Activated T-cell treated with anti-CD3 and anti-CD28 coated beads for 1 hour (primary cell): Measurements from ENCODE around the gene ETS2.
"Not testable (repeated sequence)": the region's sequence is repeated elsewhere in the genome, so short reads cannot be mapped to it uniquely, and the experiment has no call there.

ENCODE experiments used
- DNase-seq: peaks from one replicate; pipeline ENCODE4 v3.0.0-alpha.2; 2020; ENCODE audit warnings: low read depth

The ETS2 gene

GRCh38 chr21:38839328-38840286 is 33.9 kb downstream of the ETS2 start:
- no peak for DNase-seq

DNA sequence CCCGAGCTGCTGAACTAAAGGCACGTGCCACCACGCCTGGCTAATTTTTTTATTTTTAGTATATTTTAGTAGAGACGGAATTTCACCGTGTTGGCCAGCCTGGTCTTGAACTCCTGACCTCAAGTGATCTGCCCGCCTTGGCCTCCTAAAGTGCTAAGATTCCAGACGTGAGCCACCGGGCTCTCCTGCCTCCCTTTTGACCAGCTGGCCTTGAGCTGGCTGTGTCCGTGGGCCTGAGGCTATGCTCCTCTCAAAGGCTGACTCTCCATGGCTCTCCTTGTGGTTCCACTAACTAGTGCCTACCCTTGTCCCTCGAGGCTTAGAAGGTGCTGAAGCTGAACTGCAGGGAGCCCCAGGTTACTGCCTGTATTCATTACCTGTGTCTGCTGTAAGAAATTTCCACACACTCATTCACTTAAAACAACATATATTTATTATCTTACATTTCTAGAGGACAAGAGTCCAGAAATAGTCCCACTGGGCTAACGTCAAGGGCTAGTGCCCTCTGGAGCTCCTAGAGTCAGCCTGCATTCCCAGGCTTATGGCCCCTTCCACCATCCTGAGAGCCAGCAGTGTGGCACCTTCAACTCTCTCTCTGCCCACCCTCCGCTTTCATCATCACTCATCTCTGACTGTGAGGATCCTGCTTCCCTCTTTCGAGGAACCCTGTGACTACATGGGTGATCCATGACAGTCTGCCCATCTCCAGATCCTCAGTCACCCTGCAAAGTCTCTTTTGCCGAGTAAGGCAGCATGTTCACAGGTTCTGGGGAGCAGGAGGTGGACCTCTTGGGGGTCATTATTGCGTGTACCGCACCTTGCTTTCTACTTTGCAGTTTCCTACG is 34.9 kb downstream of the ETS2 start:
- DNase-seq = no peak

DNA sequence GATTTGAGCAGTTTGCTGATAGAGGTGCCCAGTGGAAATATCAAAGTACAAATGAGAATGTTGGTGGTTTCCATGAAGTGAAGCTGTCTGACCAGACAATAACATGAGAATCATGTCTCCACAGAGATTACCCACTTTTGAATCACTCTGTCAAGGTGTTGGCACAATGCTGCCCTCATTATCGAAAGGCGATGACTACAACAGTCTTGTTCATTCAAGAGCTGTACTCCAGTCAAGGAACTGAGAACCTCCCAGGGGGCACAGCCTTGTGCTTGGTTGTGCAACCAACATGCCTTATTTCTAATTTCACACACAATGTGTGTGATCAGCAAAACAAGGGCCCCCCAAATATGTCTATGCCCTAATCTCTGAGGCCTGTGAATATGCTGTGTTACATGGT is 35.7 kb downstream of the ETS2 start:
- DNase-seq = no peak

DNA sequence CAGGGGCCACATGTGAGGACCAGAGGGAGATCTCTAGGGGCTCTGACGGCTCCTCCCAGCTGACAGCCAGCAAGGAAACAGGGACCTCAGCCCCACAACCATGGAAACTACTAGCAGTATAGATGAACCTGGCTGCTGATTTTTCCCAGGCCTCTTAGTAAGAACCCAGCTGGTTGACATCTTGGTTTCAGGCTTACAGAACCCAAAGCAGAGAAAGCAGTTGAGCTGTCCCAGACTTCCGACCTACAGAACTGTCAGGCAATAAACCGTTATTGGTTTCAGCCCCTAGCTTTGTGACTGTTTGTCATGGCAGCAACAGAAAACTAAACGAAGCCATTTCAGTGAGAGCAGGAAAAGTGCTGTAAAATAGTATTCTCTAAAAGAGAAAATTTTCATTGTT is 36.4 kb downstream of the ETS2 start:
- DNase-seq = no peak

- no peak for DNase-seq
Observed at GRCh38 chr21:38843379-38843778, 37.6 kb downstream of the ETS2 start.

DNA sequence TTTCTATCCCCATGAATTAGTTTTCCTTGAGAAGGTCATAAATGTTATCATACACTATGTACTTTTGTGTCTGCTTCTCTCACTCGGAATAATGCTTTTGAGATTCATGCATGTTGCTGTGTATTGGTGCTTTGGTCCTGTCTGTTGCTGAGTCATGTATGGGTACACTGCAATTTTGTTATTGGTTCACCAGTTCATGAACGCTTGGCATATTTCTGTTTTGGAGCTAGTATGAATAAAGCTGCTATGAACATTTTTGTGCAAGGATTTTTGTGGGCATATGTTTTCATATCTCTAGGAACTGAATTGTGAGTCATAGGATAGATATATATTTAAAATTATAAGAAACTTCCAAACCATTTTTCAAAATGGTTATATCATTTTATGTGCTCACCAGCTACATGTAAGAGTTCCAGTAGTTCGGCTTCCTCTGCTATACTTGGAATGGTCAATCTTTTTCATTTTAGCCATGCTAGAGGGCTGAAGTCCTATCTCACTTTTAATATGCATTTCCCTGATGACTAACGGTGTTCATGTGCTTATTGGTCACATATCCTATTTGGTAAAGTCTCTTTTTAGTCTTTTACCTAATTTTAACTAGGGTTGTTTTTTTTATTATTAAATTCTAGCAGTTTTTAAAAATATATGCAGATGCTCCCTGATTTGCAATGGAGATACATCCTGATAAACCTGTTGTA is 38.2 kb downstream of the ETS2 start:
- no peak for DNase-seq

- not testable (repeated sequence) for DNase-seq
Observed at GRCh38 chr21:38845374-38845773, 39.6 kb downstream of the ETS2 start.

DNA sequence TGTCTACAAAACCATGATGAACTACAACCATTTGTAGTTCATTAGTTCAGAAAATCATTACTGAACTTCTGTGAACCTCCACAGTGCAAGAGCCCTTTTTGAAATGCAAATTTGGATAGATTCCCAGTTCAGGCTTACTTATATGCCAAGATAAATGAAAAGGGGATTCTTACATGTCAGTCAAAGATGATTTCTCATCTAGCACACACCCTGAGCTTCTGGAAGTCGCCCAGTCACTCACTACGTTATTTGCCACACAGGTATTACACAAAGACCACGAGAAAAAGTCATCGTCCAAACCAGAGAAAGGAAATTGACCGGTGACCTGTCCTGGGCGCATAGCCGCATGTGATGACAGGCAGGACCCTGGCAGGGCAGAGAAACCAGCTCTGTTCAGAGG is 41.8 kb downstream of the ETS2 start:
- DNase-seq = no peak

- no peak for DNase-seq
Observed at GRCh38 chr21:38848187-38848609, 42.5 kb downstream of the ETS2 start.

DNA sequence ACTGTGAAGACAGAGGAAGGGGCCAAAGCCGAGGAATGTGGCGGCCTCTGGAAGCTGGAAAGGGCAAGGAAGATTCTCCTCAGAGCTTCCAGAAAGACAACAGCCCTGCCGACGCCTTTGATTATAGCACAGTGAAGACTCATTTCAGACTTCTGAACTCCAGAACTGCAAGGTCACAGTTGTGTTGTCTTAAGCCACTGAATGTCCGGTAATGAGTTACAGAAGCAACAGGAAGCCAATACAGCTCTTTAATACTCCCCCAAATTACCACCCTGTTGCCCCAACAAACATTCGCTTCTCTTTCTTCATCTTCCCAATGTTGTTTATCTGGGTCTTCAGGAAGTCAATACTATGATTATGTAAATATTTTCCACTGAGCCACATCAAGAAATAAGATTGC is 44.0 kb downstream of the ETS2 start:
- DNase-seq = no peak

DNA sequence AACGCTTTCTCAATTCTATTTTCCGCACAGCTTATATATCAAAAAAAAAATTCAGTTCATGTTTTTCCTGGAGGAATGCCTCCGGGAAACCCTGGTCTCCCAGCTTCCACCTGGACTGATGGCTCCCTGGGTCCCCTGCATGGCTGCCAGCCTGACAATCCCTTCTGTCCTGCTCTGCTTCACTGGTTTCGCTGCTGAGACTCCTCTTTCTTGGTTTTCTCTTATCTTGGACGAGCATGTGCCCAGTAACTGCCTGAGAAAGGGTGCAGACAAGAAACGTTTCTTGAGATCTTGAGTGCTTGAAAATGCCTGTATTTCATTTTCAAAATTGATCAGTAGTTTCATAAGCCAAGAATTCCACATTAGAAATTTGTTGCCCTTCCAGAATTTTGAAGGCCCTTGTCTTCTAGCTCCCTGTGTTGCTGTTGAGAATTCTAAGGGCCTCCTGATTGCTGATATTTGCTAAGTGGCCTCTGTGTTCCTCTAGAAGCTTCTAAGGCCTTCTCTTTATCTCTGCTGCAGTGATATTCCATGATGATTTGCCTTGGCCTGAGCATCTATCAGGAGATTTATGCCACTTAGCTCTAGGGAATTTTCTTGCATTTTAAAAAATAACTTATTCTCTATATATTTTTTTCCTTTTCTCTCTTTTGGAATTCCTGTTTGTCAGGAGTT is 44.7 kb downstream of the ETS2 start:
- no peak for DNase-seq

DNA sequence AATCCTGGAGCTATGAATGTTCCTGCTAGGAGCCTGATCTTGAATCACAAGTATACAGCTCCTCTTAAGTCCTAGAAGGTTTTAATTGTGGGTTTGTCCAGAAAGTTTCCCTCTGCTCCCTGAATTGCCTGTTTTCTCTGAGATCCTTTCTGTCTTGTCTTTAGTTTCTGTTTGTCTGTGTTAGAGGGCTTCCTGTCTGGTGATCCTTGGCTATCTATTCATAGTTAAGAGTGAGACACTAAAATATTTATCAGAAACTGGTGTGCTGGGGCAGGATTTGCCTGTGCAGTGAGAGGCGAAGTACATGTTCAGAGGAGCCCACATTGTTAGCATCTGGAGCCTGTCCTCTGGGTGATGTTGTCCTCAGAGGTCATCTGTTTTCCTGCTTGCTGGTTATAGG is 45.4 kb downstream of the ETS2 start:
- DNase-seq = no peak

- DNase-seq = no peak
Observed at GRCh38 chr21:38852278-38852677, 46.5 kb downstream of the ETS2 start.

GRCh38 chr21:38852708-38853107 is 47.0 kb downstream of the ETS2 start:
- no peak for DNase-seq

DNA sequence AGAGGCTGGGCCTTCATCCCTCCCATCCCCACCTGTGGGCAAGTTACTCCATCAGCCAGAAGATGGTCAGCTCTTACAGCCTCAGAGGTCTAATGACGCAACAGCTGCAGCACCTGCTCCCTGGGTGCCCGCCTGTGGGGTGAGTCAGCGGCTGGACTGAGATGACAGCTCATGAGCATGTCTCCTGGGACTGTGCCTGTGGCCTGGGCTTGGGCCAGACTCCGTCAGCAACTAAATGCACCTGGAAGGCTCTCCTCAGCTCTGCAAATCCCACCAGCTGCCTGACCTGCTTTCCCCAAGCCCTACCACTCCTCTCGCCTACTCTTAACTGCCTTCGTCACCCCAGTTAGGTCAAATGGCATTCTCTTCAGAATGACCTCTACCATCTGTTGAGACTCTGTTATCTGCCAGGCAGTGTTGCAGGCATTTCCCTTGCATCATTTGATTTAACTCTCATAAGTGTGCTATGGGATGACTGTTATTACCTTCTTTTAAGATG is 47.7 kb downstream of the ETS2 start:
- no peak for DNase-seq

DNA sequence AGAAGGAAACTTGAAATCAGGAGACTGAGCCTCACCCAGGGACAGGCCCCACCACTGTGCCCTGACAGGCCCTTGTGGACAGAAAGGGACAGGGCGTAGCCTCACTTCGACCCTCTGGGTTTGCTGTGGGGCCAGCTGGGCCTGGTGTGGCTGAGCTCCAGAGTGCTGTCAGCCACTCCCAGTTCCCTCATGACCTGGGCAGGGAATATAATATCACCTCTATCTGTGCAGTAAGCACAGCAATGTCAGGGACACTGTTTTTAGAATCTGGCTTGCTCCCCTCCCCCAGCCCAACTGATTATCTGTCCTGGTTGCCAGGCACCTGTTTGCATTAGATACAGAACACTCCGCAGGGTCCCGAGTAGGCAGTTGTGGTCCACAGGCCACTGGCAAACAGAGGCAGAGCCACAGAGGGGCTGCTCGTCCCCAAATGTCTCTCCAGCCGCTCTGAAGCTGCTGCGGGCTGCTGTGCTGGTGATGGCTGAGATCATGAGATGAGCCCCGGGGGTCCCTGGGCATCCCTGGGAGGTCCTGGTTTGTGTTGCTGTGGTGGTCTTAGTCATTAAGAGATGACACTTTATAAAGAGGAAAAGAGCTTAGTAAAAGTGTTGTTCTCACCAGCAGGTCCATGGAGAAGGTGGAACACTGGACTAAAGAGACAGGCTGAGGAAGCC is 51.6 kb downstream of the ETS2 start:
- no peak for DNase-seq

- DNase-seq = no peak
Observed at GRCh38 chr21:38858026-38858811, 52.5 kb downstream of the ETS2 start.

DNA sequence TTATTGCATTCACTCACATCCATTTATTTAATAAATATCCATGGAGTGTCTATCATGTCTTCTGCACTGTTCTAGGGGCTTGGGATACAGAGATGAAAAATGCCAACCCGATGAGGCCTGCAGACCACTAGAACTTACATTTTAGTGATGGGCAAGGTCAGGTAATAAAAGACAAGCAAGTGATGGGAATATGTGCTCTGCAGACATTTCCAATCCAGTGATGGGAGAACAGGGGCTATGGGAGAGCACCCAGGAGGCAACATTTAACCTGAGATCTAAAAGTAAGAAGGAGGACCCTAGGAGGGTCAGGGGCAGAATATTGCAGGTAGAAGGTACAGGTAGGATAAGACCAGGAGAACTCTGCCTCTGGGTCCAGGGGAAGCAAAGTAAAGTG is 53.1 kb downstream of the ETS2 start:
- no peak for DNase-seq

DNA sequence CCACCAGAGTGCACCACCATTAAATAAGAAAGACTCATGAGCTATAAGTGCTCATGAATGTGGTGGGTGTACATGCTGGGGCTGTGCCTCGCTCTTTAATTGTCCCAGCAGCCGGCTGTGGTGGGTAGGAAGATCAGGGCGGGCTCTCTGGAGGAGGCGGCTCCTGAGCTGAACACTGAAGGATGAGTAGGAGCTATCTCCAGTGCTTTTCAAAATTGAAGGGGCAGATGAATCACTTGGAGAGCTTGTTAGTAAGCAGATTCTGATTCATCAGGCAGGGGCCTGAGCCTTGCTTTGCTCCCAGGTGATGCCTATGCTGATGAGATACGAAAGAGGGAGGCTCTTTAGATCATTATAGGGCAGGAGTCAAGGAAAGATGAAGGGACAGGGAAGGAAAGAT is 54.1 kb downstream of the ETS2 start:
- DNase-seq = no peak

- no peak for DNase-seq
Observed at GRCh38 chr21:38861056-38861455, 55.3 kb downstream of the ETS2 start.
